ENCODE data around the gene ARIH2. TPM values are rescaled to one million over a fixed set of nuclear protein-coding genes. Genes with fewer than 3 reads are reported as not detected.
A peak's percentile ranks its signal among the peaks of the same experiment; 100 is the strongest.

Gene ARIH2
- total and polyA plus RNA-seq, 2 of the 4 experiments (the other 2 are of a cell fraction), result 62.3 to 93.7 TPM

GRCh38 chr3:49032646-49033304 lies 114.1 kb downstream of the ARIH2 start:
- no peak overlapping the region for H2BK120ac ChIP-seq (ENCODE audit: low read depth, low read length)
- peaks cover 7% of the 10 kb centered on the region for H3K4me1 ChIP-seq (ENCODE audit: control insufficient read depth, insufficient read depth, low read length)
- no peak overlapping the region for H4K5ac ChIP-seq (ENCODE audit: low read depth, low read length)
- no peak overlapping the region for H3K4ac ChIP-seq (ENCODE audit: low read depth, low read length)
- dilution Hi-C loops (cut with HindIII; ENCODE audit: low sequenced_read_pairs, unreplicated experiment) (no loop called here), in situ Hi-C loops (cut with MboI; ENCODE audit: low sequenced_read_pairs) (no loop called here), intact Hi-C loops (cut with micrococcal nuclease) (no loop called here)
- H2AK5ac ChIP-seq (ENCODE audit: low read depth, low read length), result no peak overlapping the region
- H4K20me1 ChIP-seq (ENCODE audit: insufficient read depth, low read length), result no peaks in the 10 kb centered on the region; the same call in 1 of the 2 replicates
- no peak overlapping the region for H3K23ac ChIP-seq (ENCODE audit: low read depth, low read length)
- no CpG with 5 or more reads among the region's 6 CpGs for WGBS, 2 experiments (ENCODE audit: extremely low coverage in 2 of 2, insufficient read length in 1 of 2)
- no peak overlapping the region for H2AFZ ChIP-seq (replicated peaks; ENCODE audit: low read length, poor library complexity)
- no peak overlapping the region for H3K9ac ChIP-seq (ENCODE audit: low read depth, low read length)
- H3K9me1 ChIP-seq (ENCODE audit: insufficient read depth, low read length), result peaks cover 10% of the 10 kb centered on the region
- H3K56ac ChIP-seq (ENCODE audit: extremely low read depth, insufficient read depth, low read length), result no peak overlapping the region
- no peak overlapping the region for H3K4me2 ChIP-seq (ENCODE audit: low read depth, low read length)
- POLR2A ChIA-PET (ENCODE audit: unreplicated experiment), result no interaction called here
- CTCF ChIA-PET, result interaction anchor here (1.5 kb wide), 1 partner anchor 10 kb away, joined by 7 read pairs; the partner anchor contains the start of gene NDUFAF3
- DNase-seq, result no peak
- no peak overlapping the region for H3K27ac ChIP-seq (ENCODE audit: insufficient read depth, low read length)
- no peak overlapping the region for H4K91ac ChIP-seq (ENCODE audit: insufficient read depth, low read depth, low read length)
- peak overlapping the region; percentile 37 for H2AK9ac ChIP-seq (replicated peaks; ENCODE audit: low read depth, low read length, poor library complexity)
- H2BK15ac ChIP-seq (ENCODE audit: low read depth, low read length), result no peak overlapping the region
- no peak overlapping the region for H3K4me3 ChIP-seq (ENCODE audit: insufficient read depth, low read depth, low read length)
- peaks cover 40% of the 10 kb centered on the region for H3K36me3 ChIP-seq (ENCODE audit: control insufficient read depth, insufficient read depth, low read length)
- TF ChIP-seq RCOR1 (IDR thresholded peaks at IDR 0.05; ENCODE audit: insufficient replicate concordance, low read length) (no peak), CEBPB (IDR thresholded peaks at IDR 0.05; ENCODE audit: low read depth, low read length) (no peak), MAZ (IDR thresholded peaks at IDR 0.05; ENCODE audit: borderline replicate concordance, low read depth, low read length) (no peak), MXI1 (IDR thresholded peaks at IDR 0.05; ENCODE audit: borderline replicate concordance, low read depth, low read length) (no peak), NFE2L2 (IDR thresholded peaks at IDR 0.05; ENCODE audit: low read depth, low read length) (no peak), BHLHE40 (IDR thresholded peaks at IDR 0.05; ENCODE audit: low read depth, low read length) (no peak), CHD1 (IDR thresholded peaks at IDR 0.05; ENCODE audit: low read depth, low read length) (no peak), FOS (IDR thresholded peaks at IDR 0.05; ENCODE audit: low read depth, low read length) (no peak), CTCF (conservative IDR thresholded peaks at IDR 0.05; ENCODE audit: low read depth, low read length) (no peak)
- no peaks in the 10 kb centered on the region for H3K27me3 ChIP-seq (ENCODE audit: control insufficient read depth, insufficient read depth, low read length)
- no peak for ATAC-seq (ENCODE audit: low read depth)
- H3K14ac ChIP-seq (replicated peaks; ENCODE audit: low read depth, low read length), result no peak overlapping the region
- H3K79me1 ChIP-seq (ENCODE audit: low read depth in 1 of 2, low read length in 2 of 2), result peaks cover 24 to 41% of the 10 kb centered on the region in 2 experiments
- H2BK5ac ChIP-seq (ENCODE audit: low read depth, low read length, poor library complexity, severe bottlenecking), result no peak overlapping the region
- no peak overlapping the region for H4K8ac ChIP-seq (ENCODE audit: low read depth in 2 of 2, low read length in 2 of 2)
- no peak overlapping the region for H3K18ac ChIP-seq (ENCODE audit: low read depth, low read length)
- H2BK20ac ChIP-seq (ENCODE audit: low read depth, low read length), result no peak overlapping the region
- H3K9me3 ChIP-seq (ENCODE audit: control insufficient read depth, insufficient read depth, low read length), result no peaks in the 10 kb centered on the region
- BruUV-seq (replicated peaks), result no TSS peak

Measured in IMR-90 (cell line).